GM19238 (cell line): ENCODE results near the gene AP3S2.

ENCODE experiments used
- DNase-seq: peaks from one replicate; pipeline ENCODE4 v3.0.0; 2011; ENCODE audit warnings: low spot score; ENCODE audit not compliant: insufficient read length

The AP3S2 gene

GRCh38 chr15:89815769-89816168 is 78.0 kb downstream of the AP3S2 start:
- DNase-seq: no peak

DNA sequence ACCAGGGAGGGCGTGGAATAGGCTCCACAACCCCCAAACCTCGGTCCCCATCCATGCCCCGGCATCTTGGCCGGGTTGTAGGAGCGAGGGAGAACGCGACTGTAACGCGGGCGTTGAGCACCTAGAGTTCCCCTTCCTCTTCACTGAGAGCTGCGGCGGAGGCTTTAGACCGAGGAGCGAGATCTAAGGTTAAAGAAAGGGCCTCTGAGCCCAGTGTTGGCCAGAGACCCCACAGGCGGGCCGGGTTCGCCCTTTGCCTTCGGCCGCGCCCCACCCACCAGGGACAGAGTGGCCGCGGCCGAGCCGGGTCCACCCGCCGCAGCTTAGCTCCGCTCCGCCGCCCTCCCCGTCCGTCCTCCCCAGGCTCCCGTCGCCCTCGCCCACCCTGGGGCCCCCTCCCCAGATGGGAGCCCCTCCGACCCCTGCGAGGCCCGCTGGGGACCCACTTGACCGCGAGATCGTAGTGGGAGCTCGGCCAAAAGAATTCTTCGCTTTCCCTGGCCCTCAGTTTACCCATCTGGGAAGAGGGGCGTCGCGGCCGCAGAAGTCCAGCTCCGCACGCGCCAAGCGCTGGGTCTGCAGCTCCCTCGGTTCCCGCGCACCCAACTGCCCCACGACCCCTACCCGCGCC is 79.6 kb downstream of the AP3S2 start:
- DNase-seq: no peak

GRCh38 chr15:89813381-89814111 is 80.2 kb downstream of the AP3S2 start:
- DNase-seq: no peak

DNA sequence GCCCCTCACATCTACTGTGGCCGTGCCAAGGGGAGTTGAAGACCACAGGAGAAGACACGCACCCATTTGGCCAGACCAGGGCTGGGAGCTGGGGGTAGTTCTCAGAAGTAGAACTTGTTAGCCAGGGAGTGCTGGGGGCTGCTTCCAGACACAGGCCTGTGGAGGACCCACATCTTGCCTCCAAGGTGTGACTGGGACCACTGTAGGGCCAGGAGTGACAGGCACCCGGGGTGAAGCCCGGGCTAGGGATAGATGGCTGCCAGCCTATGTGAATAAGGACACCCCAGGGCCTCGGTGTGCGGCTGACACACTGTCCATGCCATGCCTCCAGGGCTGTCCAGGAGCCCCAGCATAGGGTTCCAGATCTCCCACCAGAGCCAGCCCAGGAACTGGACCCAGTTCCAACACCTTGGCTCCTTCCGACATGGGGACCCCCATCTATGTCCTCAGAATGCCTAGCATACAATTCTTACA is 80.9 kb downstream of the AP3S2 start:
- no peak for DNase-seq

DNA sequence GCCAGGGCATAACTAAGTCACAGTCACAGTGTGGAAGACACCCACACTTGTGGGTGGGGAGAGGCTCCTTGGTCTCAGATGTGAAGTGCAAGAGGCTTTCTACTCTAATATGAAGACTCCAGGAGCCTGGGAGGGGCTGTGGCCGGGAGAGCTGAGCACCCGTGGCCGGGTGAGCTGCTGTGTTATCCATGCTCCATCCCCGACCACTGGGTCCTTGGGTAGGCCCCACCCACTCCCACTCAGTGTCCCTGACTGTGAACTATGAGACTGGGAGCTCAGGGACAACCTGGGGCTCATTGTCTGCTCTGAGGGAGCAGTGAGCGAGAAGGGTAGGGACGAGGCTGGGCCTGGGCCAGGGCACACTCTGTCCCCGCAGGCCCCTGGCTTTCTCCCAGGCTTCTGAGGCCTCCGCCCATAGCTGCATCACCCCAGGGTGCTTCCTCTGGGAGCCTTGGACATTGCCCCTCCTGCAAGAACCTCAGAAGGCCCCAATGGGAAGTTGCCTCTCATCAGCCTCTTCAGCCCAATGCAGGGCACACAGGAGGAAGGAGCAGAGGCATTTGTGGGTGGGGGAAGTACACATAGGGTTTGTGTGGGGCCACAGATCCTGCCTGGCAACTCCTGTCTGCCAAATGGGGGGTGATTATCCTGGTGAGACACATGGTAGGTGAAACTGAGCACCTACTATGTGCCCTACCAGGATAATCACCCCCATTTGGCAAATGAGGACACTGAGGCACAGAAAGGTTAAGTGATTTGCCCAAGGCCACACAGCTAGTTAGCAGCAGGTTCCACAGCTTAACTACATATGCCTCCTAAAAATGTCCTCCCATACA is 81.6 kb downstream of the AP3S2 start:
- DNase-seq: no peak

DNA sequence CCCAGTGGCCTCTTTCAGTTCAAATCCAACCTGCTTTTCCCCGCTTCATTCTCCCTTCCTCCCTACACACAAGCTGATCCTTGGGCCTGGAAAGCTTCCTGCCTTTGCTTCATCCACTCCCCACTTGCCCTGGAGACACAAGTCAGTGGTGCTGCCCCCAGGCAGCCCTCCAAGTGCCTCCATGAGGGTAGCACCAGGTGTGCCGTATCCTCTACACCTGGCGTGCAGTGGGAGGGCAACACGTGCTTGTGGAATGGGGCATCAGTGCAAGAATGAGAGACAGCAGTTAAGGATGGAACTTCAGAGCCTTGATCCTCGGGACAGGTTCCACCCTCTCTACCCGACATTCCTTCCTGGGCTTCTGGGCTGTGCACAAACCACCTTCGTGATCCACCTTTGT is 83.0 kb downstream of the AP3S2 start:
- DNase-seq: no peak

GRCh38 chr15:89809787-89810148 is 84.0 kb downstream of the AP3S2 start:
- no peak for DNase-seq

GRCh38 chr15:89809093-89809786 is 84.6 kb downstream of the AP3S2 start:
- no peak for DNase-seq

- no peak for DNase-seq
These were observed 85.5 kb downstream of the AP3S2 start for GRCh38 chr15:89808160-89808870.

DNA sequence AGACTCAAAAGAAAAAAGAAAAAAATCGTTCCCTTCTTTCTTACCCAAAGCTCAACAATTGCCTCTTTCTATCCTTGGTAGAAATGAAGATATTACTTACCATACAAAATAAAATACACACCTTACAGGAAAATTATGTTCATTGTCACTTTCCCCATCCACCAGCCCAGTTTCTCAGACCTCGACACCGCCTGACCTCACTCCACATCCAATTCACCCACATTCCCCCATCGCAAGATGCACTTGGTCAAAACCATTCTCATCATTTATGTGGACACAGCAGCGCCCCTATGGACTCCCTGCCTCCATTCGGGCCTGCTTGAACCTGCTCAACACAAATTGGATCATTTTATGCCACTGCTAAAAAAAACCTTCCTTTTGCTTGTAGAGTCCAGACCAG is 86.1 kb downstream of the AP3S2 start:
- no peak for DNase-seq

GRCh38 chr15:89806559-89807550 is 86.9 kb downstream of the AP3S2 start:
- no peak for DNase-seq

DNA sequence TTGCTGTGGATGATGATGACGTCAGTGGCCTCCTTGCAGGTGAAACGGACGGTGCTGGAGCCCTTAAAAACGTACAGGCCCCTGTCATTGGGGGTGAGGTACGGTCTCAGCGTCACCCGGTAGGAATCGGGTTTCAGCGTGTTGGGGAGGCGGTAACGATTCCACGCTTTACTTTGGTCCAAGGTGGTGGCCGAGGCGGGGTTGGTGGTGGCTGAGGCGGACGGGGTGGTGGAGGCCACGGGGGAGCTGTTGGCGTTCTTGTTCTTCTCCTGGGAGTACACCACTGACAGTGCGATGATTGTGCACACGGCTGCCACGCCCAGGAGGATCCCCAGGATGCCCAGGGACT is 87.6 kb downstream of the AP3S2 start:
- no peak for DNase-seq

- no peak for DNase-seq
These were observed 88.3 kb downstream of the AP3S2 start for GRCh38 chr15:89805241-89806209.

DNA sequence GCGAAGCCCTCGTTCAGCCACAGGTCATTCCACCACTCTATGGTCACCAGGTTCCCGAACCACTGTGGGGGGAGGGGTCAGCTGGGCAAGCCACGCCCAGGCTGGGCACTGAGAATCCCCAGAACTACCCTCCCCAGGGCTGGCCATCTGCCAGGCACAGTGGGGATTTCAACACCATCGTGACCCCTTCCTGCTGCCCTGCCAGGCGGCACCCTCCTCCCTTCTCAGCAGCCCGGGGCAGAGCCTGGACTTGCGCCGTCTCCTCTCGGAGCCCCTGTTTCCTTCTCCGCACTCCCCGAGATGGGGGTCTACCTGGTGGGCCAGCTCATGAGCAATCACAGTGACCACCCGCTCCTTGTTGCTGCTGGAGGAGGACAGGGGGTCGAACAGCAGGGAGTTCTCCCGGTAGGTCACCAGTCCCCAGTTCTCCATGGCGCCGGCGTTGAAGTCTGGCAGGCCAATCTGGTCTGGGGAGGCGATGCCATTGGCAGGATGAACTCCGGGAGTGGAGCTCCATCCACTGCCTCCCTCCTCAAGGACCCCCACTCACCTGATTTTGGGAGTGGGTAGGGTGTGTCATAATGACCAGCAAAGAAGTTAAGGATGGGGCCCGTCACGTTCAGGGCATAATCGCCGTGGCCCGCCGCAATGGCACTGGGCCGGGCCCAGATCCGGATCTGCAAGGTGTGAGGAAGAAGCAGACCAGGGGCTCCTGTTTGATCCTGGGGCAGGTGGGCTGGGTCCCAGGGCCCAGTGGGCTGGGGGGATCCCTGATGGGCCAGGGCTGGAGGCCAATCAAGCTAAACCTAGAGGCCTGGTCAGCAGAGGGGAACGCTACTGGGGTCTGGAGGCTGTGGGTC is 89.6 kb downstream of the AP3S2 start:
- DNase-seq: no peak

DNA sequence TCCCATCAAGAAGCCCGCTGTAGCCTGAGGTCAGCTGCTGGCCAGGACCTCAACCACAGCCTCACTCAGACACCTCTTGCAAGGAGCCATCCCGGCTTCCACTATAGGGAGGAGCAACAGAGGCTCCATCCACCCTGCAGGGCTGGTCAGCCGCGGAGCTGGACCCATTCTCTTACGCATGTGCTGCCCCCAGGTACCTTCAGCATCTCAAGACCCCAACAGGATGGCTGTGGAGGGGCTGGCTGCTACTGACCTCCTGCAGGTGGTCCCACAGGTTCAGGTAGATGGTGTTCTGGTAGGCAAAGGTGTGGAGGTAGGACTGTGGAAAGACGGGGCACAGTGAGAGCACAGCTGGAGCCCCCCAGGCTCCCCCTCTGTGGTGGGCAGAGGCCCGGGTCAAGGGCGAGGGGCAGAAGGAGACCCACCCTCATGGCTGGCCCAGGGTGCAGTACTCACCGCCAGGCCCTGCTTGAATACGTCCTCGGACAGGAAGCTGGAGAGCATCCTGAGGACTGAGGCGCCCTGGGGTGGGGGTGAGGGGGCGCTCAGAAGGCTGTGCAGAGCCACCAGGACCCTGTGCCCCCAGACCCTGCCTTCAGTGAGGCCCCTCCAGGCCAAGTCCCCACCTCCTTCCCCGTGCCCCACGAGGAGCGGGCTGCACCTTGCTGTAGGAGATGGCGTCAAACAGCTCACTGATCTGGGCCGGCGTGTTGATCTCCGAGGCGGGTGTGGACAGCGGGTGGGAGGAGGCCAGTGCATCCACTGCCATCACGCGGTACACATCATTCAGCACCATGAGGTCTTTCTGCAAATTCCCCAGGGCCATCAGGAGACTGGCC is 90.6 kb downstream of the AP3S2 start:
- DNase-seq: no peak

DNA sequence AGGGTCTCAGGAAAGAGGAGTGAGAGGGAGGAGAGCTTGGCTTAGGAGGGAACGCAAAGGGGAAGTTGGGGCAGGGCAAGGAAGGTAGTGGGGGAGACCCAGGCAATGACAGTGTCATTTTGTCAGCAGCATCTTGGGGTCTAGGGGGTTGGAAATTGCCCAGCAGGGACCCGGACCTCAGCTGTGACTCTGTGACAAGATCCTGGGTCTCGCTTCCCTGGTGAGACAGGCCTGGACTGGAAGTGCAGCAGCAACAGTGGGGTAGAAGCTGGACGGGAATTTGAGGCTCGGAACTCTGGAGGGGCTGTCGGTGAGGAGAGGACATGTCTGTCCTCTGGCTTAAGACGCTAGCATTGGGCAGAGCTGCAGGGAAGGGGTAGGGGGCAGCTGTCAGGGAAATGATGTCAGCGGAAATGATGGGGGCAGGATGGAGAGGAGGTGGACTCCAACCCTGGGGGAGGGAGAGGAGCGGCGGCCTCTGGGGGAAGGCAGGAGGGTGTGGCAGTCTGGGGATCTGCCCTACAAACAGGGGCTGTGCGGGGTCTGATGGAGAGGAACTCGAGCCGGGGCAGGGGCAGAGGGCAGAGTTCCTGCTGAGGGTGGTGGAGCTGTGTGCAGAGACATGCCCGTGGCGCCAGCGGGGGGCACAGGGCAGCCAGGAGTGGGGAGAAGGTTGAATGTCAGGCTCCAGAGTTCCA is 91.4 kb downstream of the AP3S2 start:
- no peak for DNase-seq
